Prostate gland (tissue), 2 donors: ENCODE results near the gene PNPLA7. TPM values are rescaled to one million over a fixed set of nuclear protein-coding genes. Genes with fewer than 3 reads are reported as not detected.

Source experiments
- DNase-seq: peaks from one replicate; pipeline ENCODE4 v3.0.0-alpha.2; 2019; ENCODE audit warnings: low spot score
- H3K27ac ChIP-seq, 2 donors: fragments of 200-600 bp; sonication (generic); 2 replicates each; pipeline ENCODE4 v1.5.1; 2017 to 2019
- H3K27me3 ChIP-seq: fragments of 200-600 bp; sonication (generic); replicated peaks from 2 replicates; pipeline ENCODE4 v1.5.1; 2019; ENCODE audit not compliant: insufficient read depth
- H3K36me3 ChIP-seq, 2 donors: fragments of 200-600 bp; sonication (generic); 1 replicate in 1 of 2; 2 replicates in 1 of 2; pipeline versions ENCODE4 v1.5.1 to v1.8.1; 2017 to 2019
- H3K4me1 ChIP-seq: fragments of 200-600 bp; sonication (generic); replicated peaks from 2 replicates; pipeline ENCODE4 v1.5.1; 2019
- H3K4me3 ChIP-seq, 2 donors: fragments of 200-600 bp; sonication (generic); 2 replicates each; pipeline ENCODE4 v1.5.1; 2017 to 2019
- H3K9me3 ChIP-seq: fragments of 200-600 bp; sonication (generic); 2 replicates; pipeline ENCODE4 v1.5.1; 2017
- POLR2A ChIP-seq: fragments of 450-650 bp; IDR thresholded peaks from one replicate; pipeline ENCODE4 v1.6.1; 2016; ENCODE audit warnings: antibody characterized with exemption, mild to moderate bottlenecking
- POLR2AphosphoS5 ChIP-seq: sonication (generic); formaldehyde crosslinking; IDR thresholded peaks from one replicate; pipeline ENCODE4 v1.6.1; 2017; ENCODE audit warnings: antibody characterized with exemption
- WGBS: methylation state at CpG from one replicate; pipeline ENCODE4 v1.1.5; 2018; 5-methylcytosine and 5-hydroxymethylcytosine counted together
- intact Hi-C: fragments of 100-400 bp; cut with DNase I; formaldehyde crosslinking; loops from one replicate; pipeline ENCODE4 v1.14.2; 2022
- total RNA-seq, 2 donors: library from RNA; depleted of rRNA; stranded (reverse); fragments of >200 nt; gene quantifications; one replicate each; pipeline ENCODE4 v1.1.0, GENCODE V29; 2016
- TF ChIP-seq, protein P1 (sequence below), 4 experiments: fragments of 200-600 bp in 2 of 4; fragments of 450-650 bp in 2 of 4; sonication (generic) in 2 of 4; IDR thresholded peaks; 1 replicate in 3 of 4; 2 replicates in 1 of 4; pipeline ENCODE4 v1.5.1; 2016 to 2019; ENCODE audit warnings: antibody characterized with exemption in 4 of 4, mild to moderate bottlenecking in 2 of 4, moderate library complexity in 2 of 4

The PNPLA7 gene
- total RNA-seq, 2 donors from 2014 or later: 34.2 to 64.3 TPM

DNA sequence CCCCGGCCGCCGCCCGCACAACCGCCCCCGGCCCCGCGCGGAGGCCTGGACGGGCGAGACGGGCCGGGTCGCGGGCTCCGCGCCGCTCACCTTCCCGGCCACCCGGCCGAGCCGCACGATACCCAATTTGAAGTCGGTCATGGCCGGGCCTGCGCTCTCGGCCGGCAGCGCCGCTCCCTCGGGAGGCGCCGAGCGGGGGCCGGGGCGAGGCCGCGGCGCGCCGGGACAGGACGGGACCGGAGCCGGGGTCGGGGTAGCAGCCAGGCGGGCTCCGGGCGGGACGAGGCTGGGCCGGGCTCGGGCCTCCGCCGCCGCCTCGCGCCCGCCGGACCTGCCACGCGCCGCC, 39.9 kb upstream of the PNPLA7 start:
- no peak for DNase-seq
- H3K27ac ChIP-seq: no peak overlapping the region
- H3K36me3 ChIP-seq: peaks cover 0 to 11% of the 10 kb centered on the region in 2 donors
- peak overlapping the region; percentile 61 to 73 for H3K4me3 ChIP-seq
- under 1% methylated on average over 34 of the region's 61 CpGs for WGBS
- no peaks in the 10 kb centered on the region for H3K9me3 ChIP-seq
- TF ChIP-seq, protein P1, sequence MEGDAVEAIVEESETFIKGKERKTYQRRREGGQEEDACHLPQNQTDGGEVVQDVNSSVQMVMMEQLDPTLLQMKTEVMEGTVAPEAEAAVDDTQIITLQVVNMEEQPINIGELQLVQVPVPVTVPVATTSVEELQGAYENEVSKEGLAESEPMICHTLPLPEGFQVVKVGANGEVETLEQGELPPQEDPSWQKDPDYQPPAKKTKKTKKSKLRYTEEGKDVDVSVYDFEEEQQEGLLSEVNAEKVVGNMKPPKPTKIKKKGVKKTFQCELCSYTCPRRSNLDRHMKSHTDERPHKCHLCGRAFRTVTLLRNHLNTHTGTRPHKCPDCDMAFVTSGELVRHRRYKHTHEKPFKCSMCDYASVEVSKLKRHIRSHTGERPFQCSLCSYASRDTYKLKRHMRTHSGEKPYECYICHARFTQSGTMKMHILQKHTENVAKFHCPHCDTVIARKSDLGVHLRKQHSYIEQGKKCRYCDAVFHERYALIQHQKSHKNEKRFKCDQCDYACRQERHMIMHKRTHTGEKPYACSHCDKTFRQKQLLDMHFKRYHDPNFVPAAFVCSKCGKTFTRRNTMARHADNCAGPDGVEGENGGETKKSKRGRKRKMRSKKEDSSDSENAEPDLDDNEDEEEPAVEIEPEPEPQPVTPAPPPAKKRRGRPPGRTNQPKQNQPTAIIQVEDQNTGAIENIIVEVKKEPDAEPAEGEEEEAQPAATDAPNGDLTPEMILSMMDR (IDR thresholded peaks at IDR 0.05): no peak
- TF ChIP-seq POLR2A (no peak), POLR2AphosphoS5 (no peak)
- intact Hi-C loops: no loop called here
- peaks cover 12% of the 10 kb centered on the region for H3K4me1 ChIP-seq
- H3K27me3 ChIP-seq: no peaks in the 10 kb centered on the region

DNA sequence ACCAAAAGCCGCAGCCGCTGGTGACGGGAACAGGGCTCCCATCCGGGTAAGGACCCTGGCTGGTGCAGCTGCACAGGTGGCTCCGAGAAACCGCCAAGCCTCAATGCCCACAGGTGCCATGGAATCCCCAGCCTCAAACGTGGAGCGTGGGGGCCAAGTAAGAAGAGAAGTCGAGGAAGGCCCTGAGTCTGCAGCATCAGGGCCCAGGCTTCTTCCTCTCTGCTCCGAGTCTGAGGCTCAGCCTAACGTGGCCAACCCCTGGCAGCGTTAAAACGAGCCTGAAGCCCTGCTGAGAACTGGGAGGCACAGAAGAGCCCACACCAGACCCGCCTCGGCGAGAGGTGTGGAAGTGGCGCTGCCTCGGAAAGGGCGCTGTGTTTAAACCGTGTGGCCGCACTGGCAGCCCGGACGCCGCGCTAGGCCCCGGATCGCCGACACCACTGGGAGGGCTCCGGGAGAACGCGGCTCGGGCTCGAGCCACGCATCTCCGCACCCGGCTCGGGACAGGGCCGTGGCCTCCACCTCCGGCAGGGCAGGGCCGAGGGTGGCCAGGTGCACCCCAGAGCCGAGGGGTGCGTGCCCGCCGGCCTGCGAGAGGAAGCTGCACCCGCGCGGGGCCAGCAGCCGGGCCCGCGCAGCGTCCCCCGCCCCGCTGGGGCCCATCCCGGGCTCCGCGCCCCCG, 39.4 kb upstream of the PNPLA7 start:
- Histone ChIP-seq H3K27me3 (no peaks in the 10 kb centered on the region), H3K9me3 (no peaks in the 10 kb centered on the region), H3K36me3 (peaks cover 0 to 11% of the 10 kb centered on the region in 2 donors), H3K27ac (peak overlapping the region in 1 of 2 donors; percentile 39), H3K4me3 (peak overlapping the region; percentile 61 to 73), H3K4me1 (peaks cover 12% of the 10 kb centered on the region)
- 10% methylated on average over 30 of the region's 58 CpGs for WGBS
- DNase-seq: no peak
- intact Hi-C loops: no loop called here
- TF ChIP-seq POLR2A (no peak), POLR2AphosphoS5 (no peak)
- TF ChIP-seq, protein P1 (IDR thresholded peaks at IDR 0.05): no peak

DNA sequence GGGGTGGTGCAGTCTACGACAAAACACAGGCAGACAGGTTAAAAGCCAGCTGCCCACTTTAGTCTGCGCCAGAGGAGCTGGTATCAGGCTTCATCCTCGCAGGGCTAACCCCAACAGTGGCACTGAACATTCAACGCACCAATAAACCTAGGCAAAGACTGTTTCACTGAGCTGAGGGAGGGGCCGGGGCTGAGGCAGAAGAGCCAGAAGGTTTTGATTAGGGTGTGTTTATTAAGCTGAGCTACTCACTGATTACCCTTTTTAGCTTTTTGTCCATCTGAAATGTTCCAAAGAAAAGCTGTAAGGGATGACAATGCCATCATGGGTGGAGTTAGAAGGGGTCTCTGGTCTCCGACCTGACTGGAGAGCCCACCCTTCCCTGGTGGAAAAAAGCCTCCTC, 38.7 kb upstream of the PNPLA7 start:
- no peak for DNase-seq
- H3K36me3 ChIP-seq: peaks cover 0 to 11% of the 10 kb centered on the region in 2 donors
- no peaks in the 10 kb centered on the region for H3K27me3 ChIP-seq
- intact Hi-C loops: no loop called here
- peaks cover 12% of the 10 kb centered on the region for H3K4me1 ChIP-seq
- H3K27ac ChIP-seq: peak overlapping the region in 1 of 2 donors; percentile 39
- H3K4me3 ChIP-seq: peak overlapping the region; percentile 61 to 73
- TF ChIP-seq, protein P1 (IDR thresholded peaks at IDR 0.05): no peak
- TF ChIP-seq POLR2A: no peak
- TF ChIP-seq POLR2AphosphoS5: no peak
- WGBS: 73% methylated on average over 6 of the region's 6 CpGs
- no peaks in the 10 kb centered on the region for H3K9me3 ChIP-seq

DNA sequence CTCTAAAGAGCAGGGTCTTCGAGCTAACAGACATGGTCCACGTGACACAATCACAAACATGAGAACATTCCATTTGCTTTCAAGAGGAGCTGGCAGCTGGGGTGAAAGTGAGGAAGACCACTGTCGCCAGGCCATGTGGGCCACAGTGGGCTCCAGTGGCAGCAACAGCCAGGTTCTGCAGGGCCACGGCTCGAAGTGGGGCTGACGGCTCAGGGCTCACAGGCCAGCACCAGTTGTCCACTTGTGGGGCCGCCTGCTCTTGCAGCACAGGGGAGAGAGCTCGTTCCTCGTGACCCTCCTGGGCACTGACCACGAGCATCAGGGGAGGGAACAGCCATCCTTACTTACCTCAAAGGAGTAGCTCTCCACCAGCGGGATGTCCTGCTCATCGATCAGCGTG, 38.1 kb upstream of the PNPLA7 start:
- Histone ChIP-seq H3K9me3 (no peaks in the 10 kb centered on the region), H3K27ac (no peak overlapping the region), H3K36me3 (peaks cover 0 to 11% of the 10 kb centered on the region in 2 donors), H3K4me3 (no peak overlapping the region), H3K27me3 (no peaks in the 10 kb centered on the region), H3K4me1 (peaks cover 12% of the 10 kb centered on the region)
- no peak for DNase-seq
- no peak for TF ChIP-seq POLR2A
- TF ChIP-seq, protein P1 (IDR thresholded peaks at IDR 0.05): no peak
- TF ChIP-seq POLR2AphosphoS5: no peak
- intact Hi-C loops: no loop called here
- WGBS: 82% methylated on average over 13 of the region's 13 CpGs

DNA sequence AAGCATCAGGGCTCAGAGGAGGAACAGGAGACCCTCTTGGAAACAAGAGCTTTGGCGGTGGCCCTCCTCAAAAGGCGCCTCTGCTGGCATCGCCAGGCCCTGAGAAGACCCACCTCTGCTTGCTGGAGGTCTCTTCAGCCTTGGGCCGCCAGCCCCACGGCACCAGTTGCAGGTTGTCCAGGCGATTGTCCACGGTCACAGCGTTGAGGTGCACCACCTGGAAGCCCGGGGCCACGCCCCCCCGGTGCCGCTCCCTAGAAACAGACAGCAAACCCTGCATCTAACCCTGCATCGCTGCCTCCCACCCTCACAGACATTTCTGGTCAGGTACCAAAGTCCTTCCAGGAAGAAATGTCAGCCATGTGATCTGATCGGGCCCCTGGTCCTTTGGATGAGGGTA, 36.7 kb upstream of the PNPLA7 start:
- peaks cover 5 to 11% of the 10 kb centered on the region in 2 donors for H3K36me3 ChIP-seq
- peaks cover 12% of the 10 kb centered on the region for H3K4me1 ChIP-seq
- intact Hi-C loops: no loop called here
- 94% methylated on average over 14 of the region's 14 CpGs for WGBS
- TF ChIP-seq, protein P1 (IDR thresholded peaks at IDR 0.05): no peak
- TF ChIP-seq POLR2AphosphoS5 (no peak), POLR2A (no peak)
- H3K4me3 ChIP-seq: no peak overlapping the region
- no peak overlapping the region for H3K27ac ChIP-seq
- H3K27me3 ChIP-seq: no peaks in the 10 kb centered on the region
- DNase-seq: no peak
- H3K9me3 ChIP-seq: no peaks in the 10 kb centered on the region
